Measurements from ENCODE around the gene WRAP73. TPM values are rescaled to one million over a fixed set of nuclear protein-coding genes. Genes with fewer than 3 reads are reported as not detected.

WRAP73 gene
- polyA plus RNA-seq, 2 of the 4 experiments (the other 2 are of a cell fraction) = 15.4 to 16.1 TPM

DNA sequence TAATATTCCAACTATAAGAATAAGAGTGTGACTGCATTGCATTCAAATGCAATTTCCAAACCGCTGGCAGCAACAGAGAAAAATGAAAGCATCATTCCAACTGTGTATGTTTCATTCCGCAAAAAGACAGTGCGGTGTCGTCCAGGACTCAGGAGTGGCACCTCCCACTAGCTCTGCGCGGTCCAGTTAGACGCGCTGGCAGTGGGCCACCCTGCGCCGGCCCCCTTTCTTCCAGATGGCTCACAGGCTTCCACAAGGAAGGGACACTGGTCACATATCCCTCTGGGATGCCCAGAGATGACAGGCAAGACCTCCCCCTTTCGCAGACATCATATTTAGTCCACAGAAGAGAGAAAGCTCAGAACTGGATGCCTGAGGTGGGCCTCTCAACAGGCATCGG is 11.9 kb downstream of the WRAP73 start (continued):
- no peak for TF ChIP-seq RNF2 (IDR thresholded peaks at IDR 0.05; ENCODE audit: borderline replicate concordance, low read depth)
- TF ChIP-seq FOSL2 (IDR thresholded peaks at IDR 0.05) = no peak
- TF ChIP-seq FOSL2 (CRISPR knock-in tag; IDR thresholded peaks at IDR 0.05) = no peak

DNA sequence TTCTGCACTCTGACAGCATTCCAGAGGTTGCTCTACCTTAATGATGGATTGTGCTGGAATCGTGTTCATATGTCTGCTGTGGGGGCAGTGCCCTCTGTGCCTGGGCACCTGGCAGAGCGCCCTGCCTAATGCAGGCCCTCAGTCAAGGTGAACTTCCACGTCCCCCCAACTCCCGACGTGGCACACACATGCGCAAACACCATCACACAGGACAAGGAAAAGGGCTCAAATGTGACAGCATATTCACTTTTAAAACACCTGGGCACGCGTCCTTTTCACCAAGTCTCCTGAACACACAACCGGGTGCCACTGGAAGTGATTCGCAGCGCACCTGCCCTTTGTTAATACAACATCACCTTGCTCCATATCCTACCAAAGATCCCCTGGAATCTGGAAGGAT is 13.4 kb downstream of the WRAP73 start:
- no peaks in the 10 kb centered on the region for H3K4me1 ChIP-seq
- ATAC-seq (no peak), FAIRE-seq (no peak), DNase-seq (ENCODE audit: low read depth in 1 of 2, low spot score in 1 of 2) (no peak)
- H3K9me3 ChIP-seq = no peaks in the 10 kb centered on the region
- TF ChIP-seq ZNF302 (CRISPR knock-in tag; IDR thresholded peaks at IDR 0.05) (no peak), KDM1A (IDR thresholded peaks at IDR 0.05; ENCODE audit: low read depth) (no peak), RFX5 (IDR thresholded peaks at IDR 0.05) (no peak), FOXS1 (CRISPR knock-in tag; IDR thresholded peaks at IDR 0.05) (no peak), GATA3 (IDR thresholded peaks at IDR 0.05; ENCODE audit: borderline replicate concordance) (no peak), SMC3 (IDR thresholded peaks at IDR 0.05) (no peak), HOXA7 (CRISPR knock-in tag; IDR thresholded peaks at IDR 0.05) (no peak), CEBPB (IDR thresholded peaks at IDR 0.05) (no peak), ZFP36 (IDR thresholded peaks at IDR 0.05; ENCODE audit: borderline replicate concordance, partially characterized antibody) (no peak), ESRRA (IDR thresholded peaks at IDR 0.05; ENCODE audit: borderline replicate concordance, low read length) (no peak), EHF (CRISPR knock-in tag; IDR thresholded peaks at IDR 0.05) (no peak)
- TF ChIP-seq, protein P1, sequence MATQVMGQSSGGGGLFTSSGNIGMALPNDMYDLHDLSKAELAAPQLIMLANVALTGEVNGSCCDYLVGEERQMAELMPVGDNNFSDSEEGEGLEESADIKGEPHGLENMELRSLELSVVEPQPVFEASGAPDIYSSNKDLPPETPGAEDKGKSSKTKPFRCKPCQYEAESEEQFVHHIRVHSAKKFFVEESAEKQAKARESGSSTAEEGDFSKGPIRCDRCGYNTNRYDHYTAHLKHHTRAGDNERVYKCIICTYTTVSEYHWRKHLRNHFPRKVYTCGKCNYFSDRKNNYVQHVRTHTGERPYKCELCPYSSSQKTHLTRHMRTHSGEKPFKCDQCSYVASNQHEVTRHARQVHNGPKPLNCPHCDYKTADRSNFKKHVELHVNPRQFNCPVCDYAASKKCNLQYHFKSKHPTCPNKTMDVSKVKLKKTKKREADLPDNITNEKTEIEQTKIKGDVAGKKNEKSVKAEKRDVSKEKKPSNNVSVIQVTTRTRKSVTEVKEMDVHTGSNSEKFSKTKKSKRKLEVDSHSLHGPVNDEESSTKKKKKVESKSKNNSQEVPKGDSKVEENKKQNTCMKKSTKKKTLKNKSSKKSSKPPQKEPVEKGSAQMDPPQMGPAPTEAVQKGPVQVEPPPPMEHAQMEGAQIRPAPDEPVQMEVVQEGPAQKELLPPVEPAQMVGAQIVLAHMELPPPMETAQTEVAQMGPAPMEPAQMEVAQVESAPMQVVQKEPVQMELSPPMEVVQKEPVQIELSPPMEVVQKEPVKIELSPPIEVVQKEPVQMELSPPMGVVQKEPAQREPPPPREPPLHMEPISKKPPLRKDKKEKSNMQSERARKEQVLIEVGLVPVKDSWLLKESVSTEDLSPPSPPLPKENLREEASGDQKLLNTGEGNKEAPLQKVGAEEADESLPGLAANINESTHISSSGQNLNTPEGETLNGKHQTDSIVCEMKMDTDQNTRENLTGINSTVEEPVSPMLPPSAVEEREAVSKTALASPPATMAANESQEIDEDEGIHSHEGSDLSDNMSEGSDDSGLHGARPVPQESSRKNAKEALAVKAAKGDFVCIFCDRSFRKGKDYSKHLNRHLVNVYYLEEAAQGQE (IDR thresholded peaks at IDR 0.05) = no peak
- TF ChIP-seq, protein P2, sequence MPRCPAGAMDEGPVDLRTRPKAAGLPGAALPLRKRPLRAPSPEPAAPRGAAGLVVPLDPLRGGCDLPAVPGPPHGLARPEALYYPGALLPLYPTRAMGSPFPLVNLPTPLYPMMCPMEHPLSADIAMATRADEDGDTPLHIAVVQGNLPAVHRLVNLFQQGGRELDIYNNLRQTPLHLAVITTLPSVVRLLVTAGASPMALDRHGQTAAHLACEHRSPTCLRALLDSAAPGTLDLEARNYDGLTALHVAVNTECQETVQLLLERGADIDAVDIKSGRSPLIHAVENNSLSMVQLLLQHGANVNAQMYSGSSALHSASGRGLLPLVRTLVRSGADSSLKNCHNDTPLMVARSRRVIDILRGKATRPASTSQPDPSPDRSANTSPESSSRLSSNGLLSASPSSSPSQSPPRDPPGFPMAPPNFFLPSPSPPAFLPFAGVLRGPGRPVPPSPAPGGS (IDR thresholded peaks at IDR 0.05) = no peak
- TF ChIP-seq, protein P3, sequence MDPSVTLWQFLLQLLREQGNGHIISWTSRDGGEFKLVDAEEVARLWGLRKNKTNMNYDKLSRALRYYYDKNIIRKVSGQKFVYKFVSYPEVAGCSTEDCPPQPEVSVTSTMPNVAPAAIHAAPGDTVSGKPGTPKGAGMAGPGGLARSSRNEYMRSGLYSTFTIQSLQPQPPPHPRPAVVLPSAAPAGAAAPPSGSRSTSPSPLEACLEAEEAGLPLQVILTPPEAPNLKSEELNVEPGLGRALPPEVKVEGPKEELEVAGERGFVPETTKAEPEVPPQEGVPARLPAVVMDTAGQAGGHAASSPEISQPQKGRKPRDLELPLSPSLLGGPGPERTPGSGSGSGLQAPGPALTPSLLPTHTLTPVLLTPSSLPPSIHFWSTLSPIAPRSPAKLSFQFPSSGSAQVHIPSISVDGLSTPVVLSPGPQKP (IDR thresholded peaks at IDR 0.05; ENCODE audit: low read depth, low read length) = no peak
- CTCF ChIA-PET = no interaction called here
- WGBS (ENCODE audit: missing lambda C conversion rate) = 96% methylated on average over 10 of the region's 11 CpGs
- no peak overlapping the region for H3K4me3 ChIP-seq
- H3K4me2 ChIP-seq = no peak overlapping the region
- POLR2A ChIA-PET = no interaction called here
- H3K27ac ChIP-seq = no peak overlapping the region

DNA sequence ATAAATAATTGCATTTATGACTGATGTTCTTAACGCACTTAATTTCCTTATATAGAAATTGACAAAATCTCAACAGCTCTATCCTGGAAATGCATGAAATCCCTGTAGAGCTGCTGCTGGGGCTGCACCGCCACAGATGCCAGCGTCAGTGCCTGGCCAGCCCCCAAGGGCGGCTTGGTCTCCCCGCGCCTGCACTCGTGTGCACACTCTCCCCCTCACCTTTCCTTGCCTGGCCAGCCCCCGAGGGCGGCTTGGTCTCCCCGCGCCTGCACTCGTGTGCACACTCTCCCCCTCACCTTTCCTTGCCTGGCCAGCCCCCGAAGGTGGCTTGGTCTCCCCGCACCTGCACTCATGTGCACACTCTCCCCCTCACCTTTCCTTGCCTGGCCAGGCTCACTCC is 13.8 kb downstream of the WRAP73 start:
- DNase-seq (ENCODE audit: low read depth in 1 of 2, low spot score in 1 of 2) = no peak
- no peak overlapping the region for H3K4me3 ChIP-seq
- ATAC-seq = no peak
- TF ChIP-seq EP300 (IDR thresholded peaks at IDR 0.05) (no peak), BHLHE40 (IDR thresholded peaks at IDR 0.05; ENCODE audit: low read depth, low read length) (no peak), HOXB5 (CRISPR knock-in tag; IDR thresholded peaks at IDR 0.05) (no peak), NR3C1 (IDR thresholded peaks at IDR 0.05) (no peak), TFCP2L1 (CRISPR knock-in tag; IDR thresholded peaks at IDR 0.05) (no peak), CHD4 (IDR thresholded peaks at IDR 0.05; ENCODE audit: borderline replicate concordance) (no peak), NFE2L2 (conservative IDR thresholded peaks at IDR 0.05; ENCODE audit: low read length) (no peak), MAZ (IDR thresholded peaks at IDR 0.05; ENCODE audit: borderline replicate concordance, low read depth, low read length) (no peak)
- TF ChIP-seq, protein P4, sequence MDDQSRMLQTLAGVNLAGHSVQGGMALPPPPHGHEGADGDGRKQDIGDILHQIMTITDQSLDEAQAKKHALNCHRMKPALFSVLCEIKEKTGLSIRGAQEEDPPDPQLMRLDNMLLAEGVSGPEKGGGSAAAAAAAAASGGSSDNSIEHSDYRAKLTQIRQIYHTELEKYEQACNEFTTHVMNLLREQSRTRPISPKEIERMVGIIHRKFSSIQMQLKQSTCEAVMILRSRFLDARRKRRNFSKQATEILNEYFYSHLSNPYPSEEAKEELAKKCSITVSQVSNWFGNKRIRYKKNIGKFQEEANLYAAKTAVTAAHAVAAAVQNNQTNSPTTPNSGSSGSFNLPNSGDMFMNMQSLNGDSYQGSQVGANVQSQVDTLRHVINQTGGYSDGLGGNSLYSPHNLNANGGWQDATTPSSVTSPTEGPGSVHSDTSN (IDR thresholded peaks at IDR 0.05) = no peak
- FAIRE-seq = no peak
- CTCF ChIA-PET = no interaction called here
- no peak overlapping the region for H3K27ac ChIP-seq
- WGBS (ENCODE audit: missing lambda C conversion rate) = 95% methylated on average over 10 of the region's 14 CpGs
- H3K4me2 ChIP-seq = no peak overlapping the region
- POLR2A ChIA-PET = no interaction called here
- no peaks in the 10 kb centered on the region for H3K4me1 ChIP-seq
- H3K9me3 ChIP-seq = no peaks in the 10 kb centered on the region
